Stimulated activated CD8-positive, alpha-beta memory T cell treated with anti-CD3 and anti-CD28 coated beads, Interleukin-12 subunit alpha, Interleukin-12 subunit beta, amount 100 ng/mL, for 4 hours (primary cell): Measurements from ENCODE around the gene ZNF423.
"Not testable (repeated sequence)": the region's sequence is repeated elsewhere in the genome, so short reads cannot be mapped to it uniquely, and the experiment has no call there.

Experiments used
- DNase-seq: peaks from one replicate; pipeline ENCODE4 v3.0.0-alpha.2; 2020; ENCODE audit warnings: low read depth

The ZNF423 gene

GRCh38 chr16:49855822-49856671, at the start of gene ZNF423:
Gene ZNF423, minus strand, starts transcription at chr16:49856112. Its CDS starts 338 bp downstream, at chr16:49855774.
- no peak for DNase-seq

DNA sequence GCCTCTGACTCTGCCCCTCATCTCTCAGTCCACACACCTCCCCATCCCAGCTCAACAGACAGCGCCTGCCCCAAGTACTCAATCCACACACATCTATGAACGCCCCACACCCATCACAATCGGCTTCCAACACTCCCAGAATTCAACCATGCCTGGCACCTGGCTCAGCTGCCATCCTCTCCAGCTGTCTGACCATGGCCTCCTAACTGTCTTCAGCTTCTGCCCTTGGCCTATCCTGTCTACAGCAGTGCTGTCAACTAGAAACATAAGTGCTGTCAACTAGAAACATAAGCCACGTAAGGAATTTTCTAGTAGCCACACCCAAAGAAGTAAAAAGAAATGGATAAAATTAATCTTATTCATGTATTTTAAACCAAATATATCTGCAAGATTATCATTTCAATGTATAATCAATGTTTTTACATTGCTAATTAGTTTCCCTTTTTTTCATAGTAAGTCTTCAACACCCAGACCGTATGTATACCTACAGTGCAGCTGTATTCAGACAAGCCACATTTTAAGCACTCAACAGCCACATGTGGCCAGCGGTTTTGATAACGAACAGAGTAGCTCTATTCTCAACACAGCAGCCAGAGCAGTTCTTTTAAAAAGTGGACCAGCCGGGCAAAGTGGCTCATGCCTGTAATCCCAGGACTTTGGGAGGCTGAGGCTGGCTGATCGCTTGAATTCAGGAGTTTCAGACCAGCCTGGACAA, 48.6 kb upstream of the ZNF423 start:
- no peak for DNase-seq

DNA sequence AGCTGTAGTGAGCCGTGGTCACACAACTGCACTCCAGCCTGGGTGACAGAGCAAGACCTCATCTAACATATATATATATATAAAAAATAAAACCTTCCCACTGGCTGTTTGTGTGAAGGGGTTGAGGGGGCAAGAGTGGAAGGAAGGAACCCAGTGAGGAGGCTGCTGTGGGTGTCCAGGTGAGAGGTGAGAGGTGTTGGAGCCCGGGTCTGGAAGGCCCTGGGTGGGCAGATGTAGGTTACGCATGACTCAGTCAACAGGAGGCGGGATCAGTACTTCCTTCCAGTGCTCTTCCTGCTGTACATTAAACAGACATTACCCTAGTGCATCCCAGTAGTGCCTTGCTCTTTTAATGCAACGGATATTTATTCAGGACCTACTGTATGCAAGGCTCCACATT, 47.0 kb upstream of the ZNF423 start:
- no peak for DNase-seq

DNA sequence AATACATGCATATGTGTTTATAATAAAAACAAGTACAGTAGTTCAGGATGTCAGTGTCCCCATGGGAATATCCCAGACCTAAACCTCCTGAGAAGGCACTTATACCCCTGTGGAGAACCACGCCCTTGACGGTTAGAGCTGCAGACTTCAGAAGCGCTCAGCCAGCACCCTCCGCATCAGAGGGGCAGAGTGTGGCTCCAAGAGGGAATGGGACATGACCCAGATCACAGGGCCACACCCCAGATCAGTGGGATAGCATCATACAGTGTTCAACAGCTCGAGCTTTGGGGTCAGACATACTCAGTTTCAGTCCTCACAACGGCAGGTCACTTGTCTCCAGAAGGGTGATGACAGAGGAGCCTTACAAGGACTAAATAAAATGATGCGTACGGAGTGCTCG, 45.8 kb upstream of the ZNF423 start:
- no peak for DNase-seq

GRCh38 chr16:49900875-49901274, 45.0 kb upstream of the ZNF423 start:
- no peak for DNase-seq

DNA sequence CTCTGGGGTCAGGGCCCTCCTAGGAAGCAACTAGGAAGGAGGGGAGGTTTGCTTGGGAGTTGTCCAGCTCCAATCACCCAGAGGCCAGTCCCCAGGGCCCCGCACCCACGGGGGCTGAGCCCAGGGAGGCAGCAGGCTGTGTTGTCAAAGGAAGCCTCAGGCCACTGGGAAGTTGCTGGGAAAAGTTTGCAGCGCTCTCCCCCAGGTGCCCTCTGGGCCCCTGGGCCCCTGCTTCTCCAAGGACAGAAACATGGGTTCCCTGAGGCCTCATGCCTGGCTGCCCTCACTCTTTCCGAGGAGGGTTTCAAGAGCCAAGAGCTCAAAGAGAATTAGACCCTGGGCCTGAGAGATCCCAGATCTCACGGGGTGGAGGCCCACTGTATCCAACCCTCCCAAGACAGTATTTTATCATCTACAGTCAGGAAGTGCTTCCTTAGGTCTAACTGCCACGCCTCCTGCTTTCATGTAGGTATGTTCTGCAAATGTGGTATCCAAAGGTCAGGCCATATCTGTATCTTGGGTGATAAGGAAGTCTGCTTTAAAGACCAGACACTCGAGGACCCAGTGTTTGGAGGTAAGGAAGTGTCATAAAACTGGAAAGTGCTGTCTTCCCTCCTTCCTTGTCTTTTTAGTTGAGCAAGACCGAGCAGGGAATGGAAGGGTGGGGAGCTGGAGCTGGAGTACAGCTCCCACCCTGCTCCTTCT, 44.2 kb upstream of the ZNF423 start:
- no peak for DNase-seq

DNA sequence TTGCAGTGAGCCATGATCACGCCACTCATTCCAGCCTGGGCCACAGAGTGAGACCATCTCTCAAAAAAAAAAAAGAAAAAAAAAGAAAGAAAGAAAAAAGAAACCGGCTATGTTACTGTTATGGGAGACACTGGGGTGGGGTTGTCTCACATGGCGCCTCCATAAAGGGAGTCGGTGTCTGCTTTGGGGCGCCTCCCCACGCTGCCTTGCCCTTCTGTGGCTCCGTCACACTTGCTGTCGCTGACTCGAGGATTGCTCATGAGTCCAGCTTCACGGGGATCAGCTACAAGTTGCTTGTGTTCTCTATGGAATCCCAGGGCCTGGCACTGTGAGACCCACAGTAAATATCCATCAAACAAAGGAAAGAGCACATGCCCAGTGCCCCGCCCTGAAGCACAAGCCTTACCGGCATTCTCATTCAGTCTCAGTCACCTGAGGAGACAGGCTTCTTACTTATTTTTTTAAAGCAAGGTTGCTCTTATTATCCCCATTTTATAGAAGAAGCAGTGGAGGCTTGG, 40.6 kb upstream of the ZNF423 start:
- DNase-seq = no peak

- DNase-seq = no peak
Observed at GRCh38 chr16:49890876-49891275, 35.0 kb upstream of the ZNF423 start.

DNA sequence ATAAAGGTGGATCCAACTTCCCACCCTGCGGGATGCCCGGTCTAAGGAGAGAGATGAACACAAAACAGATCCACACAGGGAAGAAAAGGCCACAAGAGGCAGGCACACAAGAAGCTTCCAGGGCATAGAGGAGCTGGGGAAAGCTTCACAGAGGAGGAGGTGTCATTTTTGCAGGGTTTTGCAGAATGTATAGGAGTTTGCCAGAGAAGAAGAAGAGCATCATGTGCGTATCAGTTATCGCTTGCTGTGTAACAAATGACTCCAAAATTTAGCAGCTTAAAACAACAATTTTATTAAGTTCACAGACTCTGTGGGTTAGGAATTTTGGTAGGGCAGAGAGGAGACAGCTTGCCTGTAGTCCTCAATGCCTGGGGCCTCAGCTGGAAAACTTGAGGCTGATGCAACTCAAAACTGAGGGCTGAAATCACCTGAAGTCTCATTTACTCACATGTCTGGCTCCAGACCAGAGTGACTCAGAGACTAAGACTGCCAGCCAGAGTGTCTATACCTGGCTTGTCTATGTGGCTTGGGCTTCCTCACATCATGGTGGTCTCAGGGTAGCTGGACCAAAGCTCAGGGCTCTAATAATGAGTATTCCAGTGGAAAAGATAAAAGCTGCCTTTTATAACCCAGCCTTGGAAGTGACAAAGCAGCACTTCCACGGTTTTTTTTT, 33.9 kb upstream of the ZNF423 start:
- DNase-seq = no peak

DNA sequence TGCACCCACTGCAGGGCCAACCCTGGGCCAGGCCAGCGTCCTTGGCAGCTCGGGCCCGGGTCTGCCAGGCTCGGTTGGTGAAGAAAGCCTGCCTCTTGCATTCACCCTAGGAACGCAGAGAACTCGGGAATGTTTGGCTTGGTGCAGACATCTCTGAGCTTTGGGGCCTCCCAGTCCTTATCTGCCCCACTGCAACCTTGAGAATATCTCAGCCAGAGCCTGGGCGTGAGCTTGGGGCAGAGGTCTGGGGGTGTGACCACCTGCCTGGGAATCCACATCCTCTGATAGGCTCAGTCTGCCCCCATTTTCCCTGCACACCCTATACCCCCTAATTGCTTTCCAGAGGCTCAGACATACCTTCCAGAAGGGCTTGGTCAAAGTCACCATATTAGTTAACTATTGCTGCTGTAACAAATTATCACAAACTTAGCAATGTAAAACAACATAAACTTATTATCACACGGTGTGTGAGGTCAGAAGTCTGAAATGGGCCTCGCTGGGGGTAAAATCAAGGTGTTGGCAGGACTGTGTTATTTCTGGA, 30.7 kb upstream of the ZNF423 start:
- DNase-seq = no peak

- no peak for DNase-seq
Observed at GRCh38 chr16:49884033-49885015, 28.4 kb upstream of the ZNF423 start.

- DNase-seq = no peak
Observed at GRCh38 chr16:49883076-49884014, 27.4 kb upstream of the ZNF423 start.

GRCh38 chr16:49881890-49882289, 26.0 kb upstream of the ZNF423 start:
- no peak for DNase-seq

GRCh38 chr16:49878540-49878939, 22.6 kb upstream of the ZNF423 start:
- DNase-seq = not testable (repeated sequence)

DNA sequence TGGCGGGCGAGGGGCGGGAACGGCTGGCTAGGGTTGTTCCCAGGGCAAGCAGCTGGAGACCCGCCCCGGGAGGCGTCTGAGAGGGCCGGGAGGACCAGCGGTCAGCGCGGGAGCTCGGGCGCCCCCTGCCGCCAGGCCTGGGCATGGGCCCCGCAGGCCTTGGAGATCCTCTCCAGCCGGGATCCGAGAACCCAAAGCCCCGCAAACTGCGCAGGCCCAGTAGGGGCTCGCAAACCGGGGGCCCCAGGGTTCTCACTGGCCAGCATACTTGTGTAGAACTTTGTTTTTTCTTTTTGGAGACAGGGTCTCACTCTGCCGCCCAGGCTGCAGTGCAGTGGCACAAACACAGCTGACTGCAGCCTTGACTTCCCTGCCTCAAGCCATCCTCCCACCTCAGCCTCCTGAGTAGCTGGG, 20.8 kb upstream of the ZNF423 start:
- DNase-seq = no peak

DNA sequence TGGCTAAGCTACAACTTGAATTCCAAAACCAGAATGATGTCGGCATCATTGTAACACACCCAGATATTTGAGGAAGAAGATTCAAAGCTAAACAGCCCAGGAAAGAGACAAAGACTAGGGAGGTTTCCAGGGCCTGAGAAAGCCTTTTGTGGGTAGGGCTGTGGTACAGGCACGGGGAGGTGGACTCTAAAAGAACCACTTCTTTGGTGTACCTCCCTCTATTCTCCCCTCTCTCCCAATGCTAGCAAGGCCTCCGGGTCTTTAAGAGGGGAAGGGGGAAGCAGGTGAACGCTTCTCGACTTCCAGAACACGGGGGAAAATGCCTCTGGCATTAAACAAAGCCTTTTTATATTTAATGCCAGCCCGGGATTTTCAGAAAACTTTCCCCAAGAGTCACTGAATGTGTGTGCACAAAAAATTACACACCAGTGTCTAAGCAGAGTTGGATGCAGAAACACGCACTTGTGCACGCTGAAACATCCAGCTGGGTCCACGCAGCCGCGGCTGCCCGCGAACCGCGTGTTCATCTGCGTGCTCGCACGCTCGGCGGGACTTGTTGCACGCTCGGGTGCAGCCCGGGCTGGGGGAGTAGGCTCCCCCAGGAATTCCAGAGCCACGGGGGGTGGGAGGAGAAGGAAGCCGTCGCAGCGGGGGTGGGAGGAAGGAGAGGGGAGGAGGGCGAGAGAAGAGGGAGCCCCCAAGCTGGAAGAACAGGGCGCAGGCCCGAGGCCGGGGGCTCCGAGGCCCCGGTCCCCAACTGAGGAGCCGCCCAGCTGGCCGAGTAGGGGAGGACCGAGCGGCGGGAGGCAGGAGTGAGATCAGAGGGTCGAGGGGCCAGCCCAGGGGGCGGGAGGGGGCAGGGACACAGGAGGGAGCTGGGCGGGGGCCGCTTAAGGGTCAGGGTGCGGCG, 20.1 kb upstream of the ZNF423 start:
- no peak for DNase-seq

- DNase-seq = no peak
Observed at GRCh38 chr16:49874613-49875237, 18.8 kb upstream of the ZNF423 start.

GRCh38 chr16:49871824-49872223, 15.9 kb upstream of the ZNF423 start:
- DNase-seq = not testable (repeated sequence)
